Neural progenitor cell (in vitro differentiated cells): ENCODE results near the gene F13B. TPM values are rescaled to one million over a fixed set of nuclear protein-coding genes. Genes with fewer than 3 reads are reported as not detected.
"Not testable (repeated sequence)": the region's sequence is repeated elsewhere in the genome, so short reads cannot be mapped to it uniquely, and the experiment has no call there.

Experiments used
- DNase-seq: peaks from one replicate; pipeline ENCODE4 v3.0.0-alpha.2; 2016; ENCODE audit warnings: low spot score
- H2AFZ ChIP-seq: fragments of 200-600 bp; sonication (generic); replicated peaks from 2 replicates; pipeline ENCODE4 v1.6.1; 2016; ENCODE audit warnings: antibody characterized with exemption
- H3F3A ChIP-seq: fragments of 200-600 bp; sonication (generic); 2 replicates; pipeline ENCODE4 v1.6.1; 2016; ENCODE audit warnings: antibody characterized with exemption, low read depth
- H3K27ac ChIP-seq: fragments of 200-600 bp; sonication (generic); 2 replicates; pipeline ENCODE4 v1.5.1; 2016; ENCODE audit warnings: mild to moderate bottlenecking
- H3K27me3 ChIP-seq: fragments of 200-600 bp; sonication (generic); 2 replicates; pipeline ENCODE4 v1.6.1; 2016; ENCODE audit warnings: mild to moderate bottlenecking, moderate library complexity
- H3K36me3 ChIP-seq: fragments of 200-600 bp; sonication (generic); 2 replicates; pipeline ENCODE4 v1.5.1; 2016
- H3K4me1 ChIP-seq: fragments of 200-600 bp; sonication (generic); 2 replicates; pipeline ENCODE4 v1.6.1; 2016; ENCODE audit warnings: mixed run types
- H3K4me2 ChIP-seq: fragments of 200-600 bp; sonication (generic); 2 replicates; pipeline ENCODE4 v1.6.1; 2016
- H3K4me3 ChIP-seq: fragments of 200-600 bp; sonication (generic); 2 replicates; pipeline ENCODE4 v1.5.1; 2016
- H3K79me2 ChIP-seq: fragments of 200-600 bp; sonication (generic); 2 replicates; pipeline ENCODE4 v1.6.1; 2016; ENCODE audit warnings: low read depth
- H3K9ac ChIP-seq: fragments of 200-600 bp; sonication (generic); 2 replicates; pipeline ENCODE4 v1.6.1; 2016
- H3K9me3 ChIP-seq: fragments of 200-600 bp; sonication (generic); 2 replicates; pipeline ENCODE4 v1.5.1; 2016; ENCODE audit warnings: low read depth
- H4K20me1 ChIP-seq: fragments of 200-600 bp; sonication (generic); 2 replicates; pipeline ENCODE4 v1.6.1; 2016; ENCODE audit warnings: low read depth
- H3K27ac Mint-ChIP-seq: 3 replicates; pipeline ENCODE4 v1.8.0; 2021; ENCODE audit warnings: mixed read lengths
- H3K27me3 Mint-ChIP-seq: 2 replicates; pipeline ENCODE4 v1.8.0; 2022; ENCODE audit warnings: low read depth, mild to moderate bottlenecking, inconsistent platforms, moderate library complexity, mixed read lengths; ENCODE audit not compliant: insufficient read depth
- H3K36me3 Mint-ChIP-seq: 3 replicates; pipeline ENCODE4 v1.8.0; 2021; ENCODE audit warnings: mixed read lengths
- H3K4me1 Mint-ChIP-seq: 3 replicates; pipeline ENCODE4 v1.8.0; 2021; ENCODE audit warnings: mixed read lengths
- H3K4me3 Mint-ChIP-seq: 3 replicates; pipeline ENCODE4 v1.8.0; 2021; ENCODE audit warnings: mild to moderate bottlenecking, moderate library complexity, mixed read lengths
- H3K9me3 Mint-ChIP-seq: 3 replicates; pipeline ENCODE4 v1.8.0; 2020; ENCODE audit warnings: mixed read lengths
- CTCF ChIP-seq: fragments of 200-600 bp; sonication (generic); IDR thresholded peaks from 2 replicates; pipeline ENCODE4 v1.5.1; 2017; ENCODE audit warnings: antibody characterized with exemption, mild to moderate bottlenecking
- EZH2 ChIP-seq: fragments of 200-600 bp; sonication (generic); IDR thresholded peaks from 2 replicates; pipeline ENCODE4 v1.6.1; 2017; ENCODE audit warnings: antibody characterized with exemption, mild to moderate bottlenecking, moderate library complexity
- EZH2phosphoT487 ChIP-seq: fragments of 200-600 bp; sonication (generic); IDR thresholded peaks from 2 replicates; pipeline ENCODE4 v1.6.1; 2017; ENCODE audit warnings: antibody characterized with exemption
- total RNA-seq: library from RNA; depleted of rRNA; stranded (reverse); fragments of >200 nt; gene quantifications from 2 replicates; pipeline ENCODE4 v1.2.3, GENCODE V29; 2015; ENCODE audit warnings: low replicate concordance

F13B gene
- total RNA-seq, 1 donor from 2014 or later: not detected

DNA sequence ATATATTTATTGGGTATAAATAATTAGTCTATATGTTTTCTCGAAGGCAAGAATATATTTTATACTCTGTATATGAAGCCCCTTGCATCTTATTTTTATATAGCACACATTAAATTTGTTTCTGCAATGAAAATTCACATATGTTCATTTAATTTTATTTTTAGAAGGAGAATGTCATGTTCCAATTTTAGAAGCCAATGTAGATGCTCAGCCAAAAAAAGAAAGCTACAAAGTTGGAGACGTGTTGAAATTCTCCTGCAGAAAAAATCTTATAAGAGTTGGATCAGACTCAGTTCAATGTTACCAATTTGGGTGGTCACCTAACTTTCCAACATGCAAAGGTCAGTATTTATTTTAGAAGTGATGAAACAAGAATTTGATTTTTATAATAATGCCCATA is 73.1 kb downstream of the F13B start:
- Histone ChIP-seq H3K9ac (no peak overlapping the region), H3K36me3 (no peaks in the 10 kb centered on the region), H3K9me3 (no peaks in the 10 kb centered on the region), H3K4me3 (no peak overlapping the region), H3K4me1 (peaks cover 12% of the 10 kb centered on the region), H3K27me3 (no peaks in the 10 kb centered on the region), H3F3A (no peaks in the 10 kb centered on the region), H3K79me2 (no peaks in the 10 kb centered on the region), H2AFZ (no peak overlapping the region), H4K20me1 (no peaks in the 10 kb centered on the region), H3K27ac (no peak overlapping the region), H3K4me2 (no peak overlapping the region)
- H3K36me3 Mint-ChIP-seq: no peaks in the 10 kb centered on the region
- H3K4me3 Mint-ChIP-seq: no peak overlapping the region
- no peak for TF ChIP-seq EZH2phosphoT487
- no peak for TF ChIP-seq EZH2
- no peak for TF ChIP-seq CTCF
- no peak for DNase-seq
- H3K27ac Mint-ChIP-seq: no peak overlapping the region
- no peaks in the 10 kb centered on the region for H3K27me3 Mint-ChIP-seq
- H3K4me1 Mint-ChIP-seq: peaks cover 7% of the 10 kb centered on the region
- H3K9me3 Mint-ChIP-seq: no peaks in the 10 kb centered on the region

GRCh38 chr1:196991919-196992651 is 75.0 kb downstream of the F13B start:
- H3K4me3 ChIP-seq: peak overlapping the region; percentile 12
- not testable (repeated sequence) for H3K9me3 Mint-ChIP-seq

More at GRCh38 chr1:196991919-196992651, 75.0 kb downstream of the F13B start:
- peak overlapping the region; percentile 57 for H3K4me2 ChIP-seq
- H3K27ac Mint-ChIP-seq: peak overlapping the region; percentile 92
- H2AFZ ChIP-seq: peak overlapping the region; percentile 92
- not testable (repeated sequence) for H3K4me1 Mint-ChIP-seq, H3K9me3 ChIP-seq, H3K79me2 ChIP-seq, H3K27me3 ChIP-seq, H3K9ac ChIP-seq, H3K36me3 Mint-ChIP-seq, H3K27ac ChIP-seq, H4K20me1 ChIP-seq, H3K36me3 ChIP-seq, H3K27me3 Mint-ChIP-seq, H3F3A ChIP-seq
- H3K4me3 Mint-ChIP-seq: peak overlapping the region; percentile 38
- DNase-seq: peak; percentile 92
- peaks cover 12% of the 10 kb centered on the region for H3K4me1 ChIP-seq
- peak; percentile 7 for TF ChIP-seq CTCF

Other genes starting within 250 kb of the F13B start
- not detected in 2 replicates for gene CFHR1, start 247.5 kb downstream of the F13B start, total RNA-seq
- gene CFHR4, start 179.2 kb downstream of the F13B start, total RNA-seq: not detected in 2 replicates
- gene CFHR2, start 123.5 kb downstream of the F13B start, total RNA-seq: not detected in 2 replicates
- gene CFHR5, start 89.7 kb downstream of the F13B start, total RNA-seq: not detected in 2 replicates
- gene ASPM, start 79.4 kb upstream of the F13B start, total RNA-seq: 95.5 and 146 TPM in 2 replicates
- gene ZBTB41, start 134.0 kb upstream of the F13B start, total RNA-seq: 13.9 and 21.9 TPM in 2 replicates
- 2.3 and 2.6 TPM in 2 replicates for gene CRB1, start 201.0 kb upstream of the F13B start, total RNA-seq